Loucy (cell line): ENCODE results near the gene PAFAH1B2.

ENCODE experiments used
- EZH2phosphoT487 ChIP-seq: fragments of 200-600 bp; IDR thresholded peaks from 2 replicates; pipeline ENCODE4 v1.6.1; 2018; ENCODE audit warnings: antibody characterized with exemption, mild to moderate bottlenecking, moderate library complexity, borderline replicate concordance
- TF ChIP-seq, protein P1 (sequence below): fragments of 200-600 bp; sonication (generic); conservative IDR thresholded peaks from 2 replicates; pipeline ENCODE4 v1.5.1; 2014; ENCODE audit warnings: mild to moderate bottlenecking, antibody characterized with exemption, low read length

DNA sequence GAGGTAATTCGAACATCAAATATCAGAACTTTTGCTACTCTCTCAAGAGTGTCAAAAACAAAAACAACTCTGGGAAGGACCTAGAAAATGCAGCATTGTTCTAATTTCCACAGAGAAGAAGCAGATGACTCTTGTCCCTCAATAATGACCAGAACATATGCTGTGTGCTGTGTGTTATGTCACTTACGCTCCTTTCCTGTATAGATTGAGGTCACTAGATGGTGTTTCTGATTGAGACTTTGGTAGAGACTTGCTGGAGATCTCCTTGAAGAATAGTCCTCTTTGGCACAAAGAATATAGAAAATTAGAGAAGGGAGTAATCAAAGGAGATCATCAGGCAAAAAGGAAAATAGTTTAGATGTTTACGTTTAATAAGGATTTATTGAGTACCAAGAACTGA lies 43.5 kb upstream of the PAFAH1B2 start:
- TF ChIP-seq, protein P1, sequence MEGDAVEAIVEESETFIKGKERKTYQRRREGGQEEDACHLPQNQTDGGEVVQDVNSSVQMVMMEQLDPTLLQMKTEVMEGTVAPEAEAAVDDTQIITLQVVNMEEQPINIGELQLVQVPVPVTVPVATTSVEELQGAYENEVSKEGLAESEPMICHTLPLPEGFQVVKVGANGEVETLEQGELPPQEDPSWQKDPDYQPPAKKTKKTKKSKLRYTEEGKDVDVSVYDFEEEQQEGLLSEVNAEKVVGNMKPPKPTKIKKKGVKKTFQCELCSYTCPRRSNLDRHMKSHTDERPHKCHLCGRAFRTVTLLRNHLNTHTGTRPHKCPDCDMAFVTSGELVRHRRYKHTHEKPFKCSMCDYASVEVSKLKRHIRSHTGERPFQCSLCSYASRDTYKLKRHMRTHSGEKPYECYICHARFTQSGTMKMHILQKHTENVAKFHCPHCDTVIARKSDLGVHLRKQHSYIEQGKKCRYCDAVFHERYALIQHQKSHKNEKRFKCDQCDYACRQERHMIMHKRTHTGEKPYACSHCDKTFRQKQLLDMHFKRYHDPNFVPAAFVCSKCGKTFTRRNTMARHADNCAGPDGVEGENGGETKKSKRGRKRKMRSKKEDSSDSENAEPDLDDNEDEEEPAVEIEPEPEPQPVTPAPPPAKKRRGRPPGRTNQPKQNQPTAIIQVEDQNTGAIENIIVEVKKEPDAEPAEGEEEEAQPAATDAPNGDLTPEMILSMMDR = no peak
- no peak for TF ChIP-seq EZH2phosphoT487
